K562 (cell line): ENCODE data around the gene PRDX1. TPM values are rescaled to one million over a fixed set of nuclear protein-coding genes. Genes with fewer than 3 reads are reported as not detected.

Experiments used
- C11orf30 ChIP-seq: fragments of 450-650 bp; IDR thresholded peaks from 2 replicates; pipeline ENCODE4 v1.6.1; 2016; ENCODE audit warnings: low read depth, mild to moderate bottlenecking
- CEBPZ ChIP-seq: fragments of 150-350 bp; IDR thresholded peaks from 2 replicates; pipeline ENCODE4 v1.6.1; 2014; ENCODE audit warnings: low read depth, mild to moderate bottlenecking, low read length, borderline replicate concordance
- ELF4 ChIP-seq: fragments of 450-650 bp; formaldehyde crosslinking; IDR thresholded peaks from 2 replicates; pipeline ENCODE4 v1.4.0; 2022; ENCODE audit warnings: missing genetic modification characterization
- EP300 ChIP-seq: IDR thresholded peaks from 2 replicates; pipeline ENCODE4 v1.6.1; 2012; ENCODE audit warnings: low read length, improper control_type of control experiment
- GATAD2A ChIP-seq: fragments of 450-650 bp; IDR thresholded peaks from 2 replicates; pipeline ENCODE4 v1.6.1; 2017
- MED1 ChIP-seq: sonication (generic); formaldehyde crosslinking; IDR thresholded peaks from 2 replicates; pipeline ENCODE4 v1.8.1; 2023; ENCODE audit warnings: missing genetic modification reagents, borderline replicate concordance
- PHF20 ChIP-seq: fragments of 450-650 bp; IDR thresholded peaks from 2 replicates; pipeline ENCODE4 v1.6.1; 2018; ENCODE audit not compliant: partially characterized antibody
- SFPQ ChIP-seq: fragments of 200-400 bp; formaldehyde crosslinking; IDR thresholded peaks from 2 replicates; pipeline ENCODE4 v1.6.1; 2017; ENCODE audit warnings: mild to moderate bottlenecking, low read depth, low read length, moderate library complexity
- TEAD1 ChIP-seq, 2 experiments: fragments of 450-650 bp in 1 of 2; sonication (generic) in 1 of 2; formaldehyde crosslinking; IDR thresholded peaks; 2 replicates each; pipeline versions ENCODE4 v1.4.0 to v1.8.0; 2020 to 2022; ENCODE audit warnings: mild to moderate bottlenecking in 2 of 2, missing genetic modification reagents in 1 of 2
- VEZF1 ChIP-seq: fragments of 200-800 bp; sonication (Bioruptor generic); IDR thresholded peaks from 2 replicates; pipeline ENCODE4 v1.6.1; 2017; ENCODE audit warnings: missing genetic modification characterization, missing compliant biosample characterization
- YY1 ChIP-seq, 3 experiments: IDR thresholded peaks; 2 replicates each; pipeline ENCODE4 v1.6.1; 2011; ENCODE audit warnings: low read length in 2 of 3, mild to moderate bottlenecking in 2 of 3, moderate library complexity in 2 of 3, borderline replicate concordance in 1 of 3, control low read depth in 1 of 3, low read depth in 1 of 3; ENCODE audit not compliant: insufficient read depth in 3 of 3, insufficient replicate concordance in 2 of 3, control insufficient read depth in 1 of 3, insufficient read length in 1 of 3; ENCODE audit errors: extremely low read depth in 1 of 3
- ZKSCAN1 ChIP-seq: fragments of 150-350 bp; IDR thresholded peaks from 2 replicates; pipeline ENCODE4 v1.6.1; 2016; ENCODE audit warnings: low read depth, low read length
- ZNF217 ChIP-seq: sonication (generic); formaldehyde crosslinking; IDR thresholded peaks from 2 replicates; pipeline ENCODE4 v1.8.0; 2022; ENCODE audit warnings: mild to moderate bottlenecking, missing genetic modification reagents
- ZNF232 ChIP-seq: sonication (generic); formaldehyde crosslinking; IDR thresholded peaks from 2 replicates; pipeline ENCODE4 v1.8.0; 2022; ENCODE audit warnings: mild to moderate bottlenecking, missing genetic modification reagents
- ZNF75A ChIP-seq: fragments of 450-650 bp; formaldehyde crosslinking; IDR thresholded peaks from 2 replicates; pipeline ENCODE4 v1.4.0; 2020; ENCODE audit warnings: mild to moderate bottlenecking
- polyA plus RNA-seq, 8 experiments: library from polyadenylated mRNA; depleted of rRNA in 4 of 8; stranded (reverse) in 5 of 8; unstranded in 3 of 8; fragments of >200 nt; fragmentation: Nextera tagmentation in 2 of 8; fragmentation: Illumina TruSeq in 1 of 8; extraction: Ambion mirVana in 2 of 8; extraction: Trizol in 1 of 8; gene quantifications; 2 replicates each; pipeline versions ENCODE4 v1.2.1 to v1.2.3, GENCODE V29; 2011 to 2014; ENCODE audit warnings: inconsistent platforms in 1 of 8, missing spikeins in 1 of 8
- total RNA-seq, 7 experiments: library from RNA; depleted of rRNA in 6 of 7; stranded (reverse); fragments of >200 nt in 6 of 7; fragmentation: Illumina TruSeq in 2 of 7; extraction: Trizol in 2 of 7; gene quantifications; 2 replicates each; pipeline versions ENCODE4 v1.2.1 to v1.2.3, GENCODE V29; 2011 to 2021; ENCODE audit warnings: low replicate concordance in 1 of 7

PRDX1 gene
- total and polyA plus RNA-seq, 9 of the 15 experiments (the other 6 are each of a cell fraction or from before 2014, with no cell fraction given), result 748 to 2,388 (median 1,045) TPM

- TF ChIP-seq GATAD2A (no peak), ZNF232 (CRISPR knock-in tag) (no peak), ZKSCAN1 (no peak), PHF20 (peak; percentile 27), VEZF1 (CRISPR knock-in tag) (peak; percentile 85), ZNF75A (CRISPR knock-in tag) (no peak), CEBPZ (no peak), C11orf30 (peak; percentile 68; the same call in 1 of the 2 replicates), YY1 (IDR thresholded peaks at IDR 0.05; ENCODE audit: borderline replicate concordance in 1 of 3, control insufficient read depth in 1 of 3, extremely low read depth in 1 of 3, insufficient read depth in 3 of 3, insufficient read length in 1 of 3, insufficient replicate concordance in 2 of 3, low read depth in 1 of 3, low read length in 2 of 3) (peak in 1 of 3 experiments; percentile 51), TEAD1 (CRISPR knock-in tag; IDR thresholded peaks at IDR 0.05) (peak; percentile 66 to 74; a peak in 3 of 4 replicates), SFPQ (no peak), ELF4 (CRISPR knock-in tag) (no peak; the same call in 1 of the 2 replicates), ZNF217 (no peak), EP300 (peak; percentile 21; the same call in 1 of the 2 replicates), MED1 (CRISPR knock-in tag) (no peak)
Measured at GRCh38 chr1:45550401-45551351, 29.0 kb upstream of the PRDX1 start, which contains the start of gene AKR1A1 (continued).
